ENCODE data around the gene CTSC. TPM values are rescaled to one million over a fixed set of nuclear protein-coding genes. Genes with fewer than 3 reads are reported as not detected.

Gene CTSC
- total and polyA plus RNA-seq, 9 of the 15 experiments (the other 6 are each of a cell fraction or from before 2014, with no cell fraction given), result 113 to 403 (median 187) TPM

GRCh38 chr11:88337987-88338668 is 592 bp upstream of the CTSC start (continued):
- TF ChIP-seq ZNF518B (CRISPR knock-in tag; IDR thresholded peaks at IDR 0.05) (no peak), HCFC1 (IDR thresholded peaks at IDR 0.05; ENCODE audit: low read depth, low read length) (no peak), RBFOX2 (IDR thresholded peaks at IDR 0.05; ENCODE audit: low read depth, low read length) (no peak), ZNF280A (IDR thresholded peaks at IDR 0.05; ENCODE audit: low read depth, partially characterized antibody) (no peak), FOXK1 (CRISPR knock-in tag; IDR thresholded peaks at IDR 0.05; ENCODE audit: borderline replicate concordance) (no peak), MITF (IDR thresholded peaks at IDR 0.05) (no peak), ZNF449 (CRISPR knock-in tag; IDR thresholded peaks at IDR 0.05) (no peak), KHSRP (IDR thresholded peaks at IDR 0.05) (no peak), NR4A1 (CRISPR knock-in tag; IDR thresholded peaks at IDR 0.05) (no peak), NR4A1 (tag; IDR thresholded peaks at IDR 0.05) (no peak), DDX20 (tag; IDR thresholded peaks at IDR 0.05; ENCODE audit: low read depth) (no peak), PRMT5 (CRISPR knock-in tag; IDR thresholded peaks at IDR 0.05) (no peak), EZH2 (IDR thresholded peaks at IDR 0.05; ENCODE audit: borderline replicate concordance, low read depth, low read length) (no peak), TEAD2 (tag; IDR thresholded peaks at IDR 0.05) (no peak)
- TF ChIP-seq, protein P1, sequence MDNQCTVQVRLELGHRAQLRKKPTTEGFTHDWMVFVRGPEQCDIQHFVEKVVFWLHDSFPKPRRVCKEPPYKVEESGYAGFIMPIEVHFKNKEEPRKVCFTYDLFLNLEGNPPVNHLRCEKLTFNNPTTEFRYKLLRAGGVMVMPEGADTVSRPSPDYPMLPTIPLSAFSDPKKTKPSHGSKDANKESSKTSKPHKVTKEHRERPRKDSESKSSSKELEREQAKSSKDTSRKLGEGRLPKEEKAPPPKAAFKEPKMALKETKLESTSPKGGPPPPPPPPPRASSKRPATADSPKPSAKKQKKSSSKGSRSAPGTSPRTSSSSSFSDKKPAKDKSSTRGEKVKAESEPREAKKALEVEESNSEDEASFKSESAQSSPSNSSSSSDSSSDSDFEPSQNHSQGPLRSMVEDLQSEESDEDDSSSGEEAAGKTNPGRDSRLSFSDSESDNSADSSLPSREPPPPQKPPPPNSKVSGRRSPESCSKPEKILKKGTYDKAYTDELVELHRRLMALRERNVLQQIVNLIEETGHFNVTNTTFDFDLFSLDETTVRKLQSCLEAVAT (IDR thresholded peaks at IDR 0.05), result peak in 1 of 2 experiments; percentile 41; a peak in 2 of 4 replicates

All from K562 (cell line).